ENCODE data around the gene CCL23. TPM values are rescaled to one million over a fixed set of nuclear protein-coding genes. Genes with fewer than 3 reads are reported as not detected.

Gene CCL23
- total and polyA plus RNA-seq, 2 donors (not counting 3 experiments of a cell fraction or from before 2014, with no cell fraction given): 1.0 to 1.1 TPM

GRCh38 chr17:36057911-36058310 lies 40.1 kb upstream of the CCL23 start:
- Histone ChIP-seq H3K9me3 (replicated peaks; ENCODE audit: control insufficient read depth, insufficient read depth, low read length) (no peaks in the 10 kb centered on the region), H3K79me2 (ENCODE audit: control insufficient read depth, insufficient read depth, low read length) (no peaks in the 10 kb centered on the region), H2AFZ (ENCODE audit: low read depth, low read length) (no peak overlapping the region), H3K4me1 (ENCODE audit: control insufficient read depth, extremely low read depth, insufficient read depth, low read length) (no peaks in the 10 kb centered on the region), H3K9ac (replicated peaks; ENCODE audit: extremely low read depth, insufficient read depth, low read length) (no peak overlapping the region), H3K9me1 (replicated peaks; ENCODE audit: control insufficient read depth, extremely low read depth, insufficient read depth, low read length) (no peaks in the 10 kb centered on the region), H3K4me3 (replicated peaks in 1 of 3; ENCODE audit: insufficient read depth in 1 of 3, low read depth in 1 of 3, low read length in 3 of 3) (no peak overlapping the region), H3K36me3 (ENCODE audit: control insufficient read depth in 2 of 2, extremely low read depth in 1 of 2, insufficient read depth in 2 of 2, low read length in 2 of 2) (no peaks in the 10 kb centered on the region), H3K27ac (ENCODE audit: insufficient read depth, low read depth, low read length) (no peak overlapping the region), H3K4me2 (ENCODE audit: insufficient read depth, low read length) (no peak overlapping the region), H4K20me1 (replicated peaks; ENCODE audit: control insufficient read depth, extremely low read depth, insufficient read depth, low read length) (no peaks in the 10 kb centered on the region), H3K27me3 (ENCODE audit: control insufficient read depth in 2 of 2, insufficient read depth in 2 of 2, low read length in 2 of 2) (peaks cover 0 to 4% of the 10 kb centered on the region in 2 experiments)
- TF ChIP-seq EZH2 (IDR thresholded peaks at IDR 0.05; ENCODE audit: borderline replicate concordance, low read depth, low read length, severe bottlenecking) (no peak), JUN (IDR thresholded peaks at IDR 0.05; ENCODE audit: borderline replicate concordance, insufficient read depth, insufficient read length, low read depth) (no peak), POLR2A (IDR thresholded peaks at IDR 0.05; ENCODE audit: low read depth, low read length) (no peak), MYC (IDR thresholded peaks at IDR 0.05; ENCODE audit: low read depth, low read length) (no peak), GATA2 (IDR thresholded peaks at IDR 0.05; ENCODE audit: insufficient read depth, insufficient read length, low read depth, low read length) (no peak), POLR2AphosphoS5 (IDR thresholded peaks at IDR 0.05; ENCODE audit: insufficient read depth, low read depth, low read length) (no peak)
- TF ChIP-seq, protein P1, sequence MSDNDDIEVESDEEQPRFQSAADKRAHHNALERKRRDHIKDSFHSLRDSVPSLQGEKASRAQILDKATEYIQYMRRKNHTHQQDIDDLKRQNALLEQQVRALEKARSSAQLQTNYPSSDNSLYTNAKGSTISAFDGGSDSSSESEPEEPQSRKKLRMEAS (IDR thresholded peaks at IDR 0.05; ENCODE audit: insufficient read depth, insufficient read length): no peak
- ChIA-PET CTCF (interaction anchor here (2.5 to 2.9 kb wide), 2 partner anchors 14 to 89 kb away, joined by 10 to 13 read pairs; no protein-coding TSS in a partner anchor), POLR2A (no interaction called here)
- DNase-seq (ENCODE audit: low read depth, low spot score): no peak
- no TSS peak for BruUV-seq (replicated peaks)
- no peak for FAIRE-seq
- dilution Hi-C loops (cut with MboI; ENCODE audit: extremely low pct_ligation_motif_present, low sequenced_read_pairs): no loop called here
- intact Hi-C loops (cut with micrococcal nuclease): no loop called here

- Histone ChIP-seq H3K9me3 (replicated peaks; ENCODE audit: control insufficient read depth, insufficient read depth, low read length) (no peaks in the 10 kb centered on the region), H3K36me3 (ENCODE audit: control insufficient read depth in 2 of 2, extremely low read depth in 1 of 2, insufficient read depth in 2 of 2, low read length in 2 of 2) (no peaks in the 10 kb centered on the region), H3K9me1 (replicated peaks; ENCODE audit: control insufficient read depth, extremely low read depth, insufficient read depth, low read length) (no peaks in the 10 kb centered on the region), H3K4me2 (ENCODE audit: insufficient read depth, low read length) (no peak overlapping the region), H3K4me3 (replicated peaks in 1 of 3; ENCODE audit: insufficient read depth in 1 of 3, low read depth in 1 of 3, low read length in 3 of 3) (no peak overlapping the region), H3K79me2 (ENCODE audit: control insufficient read depth, insufficient read depth, low read length) (no peaks in the 10 kb centered on the region), H3K27ac (ENCODE audit: insufficient read depth, low read depth, low read length) (no peak overlapping the region), H3K9ac (replicated peaks; ENCODE audit: extremely low read depth, insufficient read depth, low read length) (no peak overlapping the region), H2AFZ (ENCODE audit: low read depth, low read length) (no peak overlapping the region), H3K27me3 (ENCODE audit: control insufficient read depth in 2 of 2, insufficient read depth in 2 of 2, low read length in 2 of 2) (peaks cover 0 to 4% of the 10 kb centered on the region in 2 experiments), H4K20me1 (replicated peaks; ENCODE audit: control insufficient read depth, extremely low read depth, insufficient read depth, low read length) (no peaks in the 10 kb centered on the region), H3K4me1 (ENCODE audit: control insufficient read depth, extremely low read depth, insufficient read depth, low read length) (no peaks in the 10 kb centered on the region)
- FAIRE-seq: no peak
- TF ChIP-seq, protein P1 (IDR thresholded peaks at IDR 0.05; ENCODE audit: insufficient read depth, insufficient read length): no peak
- TF ChIP-seq EZH2 (IDR thresholded peaks at IDR 0.05; ENCODE audit: borderline replicate concordance, low read depth, low read length, severe bottlenecking): no peak
- no peak for TF ChIP-seq JUN (IDR thresholded peaks at IDR 0.05; ENCODE audit: borderline replicate concordance, insufficient read depth, insufficient read length, low read depth)
- TF ChIP-seq, protein P2, sequence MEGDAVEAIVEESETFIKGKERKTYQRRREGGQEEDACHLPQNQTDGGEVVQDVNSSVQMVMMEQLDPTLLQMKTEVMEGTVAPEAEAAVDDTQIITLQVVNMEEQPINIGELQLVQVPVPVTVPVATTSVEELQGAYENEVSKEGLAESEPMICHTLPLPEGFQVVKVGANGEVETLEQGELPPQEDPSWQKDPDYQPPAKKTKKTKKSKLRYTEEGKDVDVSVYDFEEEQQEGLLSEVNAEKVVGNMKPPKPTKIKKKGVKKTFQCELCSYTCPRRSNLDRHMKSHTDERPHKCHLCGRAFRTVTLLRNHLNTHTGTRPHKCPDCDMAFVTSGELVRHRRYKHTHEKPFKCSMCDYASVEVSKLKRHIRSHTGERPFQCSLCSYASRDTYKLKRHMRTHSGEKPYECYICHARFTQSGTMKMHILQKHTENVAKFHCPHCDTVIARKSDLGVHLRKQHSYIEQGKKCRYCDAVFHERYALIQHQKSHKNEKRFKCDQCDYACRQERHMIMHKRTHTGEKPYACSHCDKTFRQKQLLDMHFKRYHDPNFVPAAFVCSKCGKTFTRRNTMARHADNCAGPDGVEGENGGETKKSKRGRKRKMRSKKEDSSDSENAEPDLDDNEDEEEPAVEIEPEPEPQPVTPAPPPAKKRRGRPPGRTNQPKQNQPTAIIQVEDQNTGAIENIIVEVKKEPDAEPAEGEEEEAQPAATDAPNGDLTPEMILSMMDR (IDR thresholded peaks at IDR 0.05; ENCODE audit: extremely low read depth in 1 of 2, insufficient read depth in 1 of 2, low read depth in 1 of 2, low read length in 2 of 2): no peak
- TF ChIP-seq GATA2 (IDR thresholded peaks at IDR 0.05; ENCODE audit: insufficient read depth, insufficient read length, low read depth, low read length): no peak
- TF ChIP-seq POLR2A (IDR thresholded peaks at IDR 0.05; ENCODE audit: low read depth, low read length): no peak
- TF ChIP-seq POLR2AphosphoS5 (IDR thresholded peaks at IDR 0.05; ENCODE audit: insufficient read depth, low read depth, low read length): no peak
- TF ChIP-seq FOS (IDR thresholded peaks at IDR 0.05; ENCODE audit: borderline replicate concordance, insufficient read depth, low read length): no peak
- TF ChIP-seq MYC (IDR thresholded peaks at IDR 0.05; ENCODE audit: low read depth, low read length): no peak
- DNase-seq (ENCODE audit: low read depth, low spot score): no peak
- intact Hi-C loops (cut with micrococcal nuclease): no loop called here
- dilution Hi-C loops (cut with MboI; ENCODE audit: extremely low pct_ligation_motif_present, low sequenced_read_pairs): no loop called here
- CTCF ChIA-PET: interaction anchor here (1.7 to 2.9 kb wide), 3 partner anchors 16 to 87 kb away, joined by 5 to 10 read pairs (median 9); no protein-coding TSS in a partner anchor
- POLR2A ChIA-PET: no interaction called here
- no TSS peak for BruUV-seq (replicated peaks)
Measured at GRCh38 chr17:36055921-36056520, 38.2 kb upstream of the CCL23 start.

All from endothelial cell of umbilical vein (primary cell).